Measurements from ENCODE around the gene OBSL1. TPM values are rescaled to one million over a fixed set of nuclear protein-coding genes. Genes with fewer than 3 reads are reported as not detected.

OBSL1 gene
- total RNA-seq, 1 donor from 2014 or later, result 87.0 TPM

GRCh38 chr2:219538956-219539788 is 32.2 kb downstream of the OBSL1 start:
- DNase-seq (ENCODE audit: low read depth), result no peak
- H3K4me3 ChIP-seq (ENCODE audit: low read depth, low read length), result no peak overlapping the region
- no peak for TF ChIP-seq CTCF (conservative IDR thresholded peaks at IDR 0.05; ENCODE audit: low read depth, low read length)

- no peak for TF ChIP-seq CTCF (conservative IDR thresholded peaks at IDR 0.05; ENCODE audit: low read depth, low read length)
- H3K4me3 ChIP-seq (ENCODE audit: low read depth, low read length), result no peak overlapping the region
- no peak for DNase-seq (ENCODE audit: low read depth)
Measured at GRCh38 chr2:219538504-219538951, 32.8 kb downstream of the OBSL1 start.

GRCh38 chr2:219537657-219538488 is 33.5 kb downstream of the OBSL1 start:
- TF ChIP-seq CTCF (conservative IDR thresholded peaks at IDR 0.05; ENCODE audit: low read depth, low read length), result no peak
- no peak overlapping the region for H3K4me3 ChIP-seq (ENCODE audit: low read depth, low read length)
- no peak for DNase-seq (ENCODE audit: low read depth)

GRCh38 chr2:219536967-219537366 is 34.4 kb downstream of the OBSL1 start:
- no peak for TF ChIP-seq CTCF (conservative IDR thresholded peaks at IDR 0.05; ENCODE audit: low read depth, low read length)
- DNase-seq (ENCODE audit: low read depth), result no peak
- no peak overlapping the region for H3K4me3 ChIP-seq (ENCODE audit: low read depth, low read length)

GRCh38 chr2:219536425-219536824 is 34.9 kb downstream of the OBSL1 start:
- no peak for DNase-seq (ENCODE audit: low read depth)
- TF ChIP-seq CTCF (conservative IDR thresholded peaks at IDR 0.05; ENCODE audit: low read depth, low read length), result no peak
- no peak overlapping the region for H3K4me3 ChIP-seq (ENCODE audit: low read depth, low read length)

GRCh38 chr2:219533930-219534661 is 37.2 kb downstream of the OBSL1 start:
- no peak for DNase-seq (ENCODE audit: low read depth)
- H3K4me3 ChIP-seq (ENCODE audit: low read depth, low read length), result no peak overlapping the region
- no peak for TF ChIP-seq CTCF (conservative IDR thresholded peaks at IDR 0.05; ENCODE audit: low read depth, low read length)
